Measurements from ENCODE around the gene MAN1B1. TPM values are rescaled to one million over a fixed set of nuclear protein-coding genes. Genes with fewer than 3 reads are reported as not detected.
A peak's percentile ranks its signal among the peaks of the same experiment; 100 is the strongest.

Gene MAN1B1
- total and polyA plus RNA-seq, 2 donors (not counting 1 experiment from before 2014, with no cell fraction given), result 45.5 to 96.6 TPM

- H3K4me3 ChIP-seq (replicated peaks in 1 of 4; ENCODE audit: control extremely low read depth in 1 of 4, insufficient read depth in 1 of 4, low read depth in 3 of 4, low read length in 4 of 4), result no peak overlapping the region
- H3K9ac ChIP-seq (ENCODE audit: insufficient read depth, low read length), result no peak overlapping the region
- no peaks in the 10 kb centered on the region for H3K36me3 ChIP-seq (ENCODE audit: control insufficient read depth, insufficient read depth, low read length)
- DNase-seq (ENCODE audit: low read depth in 2 of 2), result peak; percentile 19 to 58
- H2AFZ ChIP-seq (ENCODE audit: low read length), result no peak overlapping the region
- H4K20me1 ChIP-seq (ENCODE audit: control insufficient read depth, extremely low read depth, insufficient read depth, low read length), result no peaks in the 10 kb centered on the region
- H3K4me1 ChIP-seq (ENCODE audit: control insufficient read depth, extremely low read depth, insufficient read depth, low read length), result peaks cover 3% of the 10 kb centered on the region
- peaks cover 22% of the 10 kb centered on the region for H3K27me3 ChIP-seq (ENCODE audit: control insufficient read depth, insufficient read depth, low read length)
- no peak overlapping the region for H3K4me2 ChIP-seq (ENCODE audit: extremely low read depth, insufficient read depth, low read length)
- no peak overlapping the region for H3K27ac ChIP-seq (ENCODE audit: insufficient read depth, low read length)
- H3K79me2 ChIP-seq (ENCODE audit: control insufficient read depth, insufficient read depth, low read length), result peaks cover 5% of the 10 kb centered on the region
- TF ChIP-seq EZH2 (IDR thresholded peaks at IDR 0.05; ENCODE audit: low read length, missing control alignments) (no peak), CTCF (conservative IDR thresholded peaks at IDR 0.05 in 1 of 2, IDR thresholded peaks at IDR 0.05 in 1 of 2; ENCODE audit: low read depth in 1 of 2, low read length in 2 of 2) (peak; percentile 33 to 56)
- H3K9me3 ChIP-seq (ENCODE audit: control insufficient read depth, insufficient read depth, low read depth, low read length), result no peaks in the 10 kb centered on the region
Measured at GRCh38 chr9:137049544-137050449, 37.0 kb upstream of the MAN1B1 start.

DNA sequence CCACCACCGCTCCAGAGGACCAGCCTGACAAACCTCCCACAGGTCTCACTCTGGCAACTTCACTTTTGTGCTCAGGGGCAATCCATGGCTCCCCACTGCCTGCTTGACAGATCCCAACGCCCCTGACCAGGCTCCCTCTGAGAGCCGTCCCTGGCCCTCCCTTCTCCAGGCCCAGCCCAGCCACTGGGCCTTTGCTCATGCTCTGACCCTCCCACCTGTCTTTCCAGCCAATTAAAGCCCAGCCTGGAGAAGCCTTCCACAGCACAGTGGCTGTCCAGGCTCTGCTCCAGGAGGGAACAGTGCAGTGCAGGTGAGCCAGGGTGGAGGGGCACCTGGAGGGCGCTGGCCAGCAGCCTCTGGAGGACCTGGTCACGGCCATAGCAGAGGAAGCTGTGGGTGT, 36.2 kb upstream of the MAN1B1 start:
- Histone ChIP-seq H3K9ac (ENCODE audit: insufficient read depth, low read length) (no peak overlapping the region), H4K20me1 (ENCODE audit: control insufficient read depth, extremely low read depth, insufficient read depth, low read length) (no peaks in the 10 kb centered on the region), H3K27ac (ENCODE audit: insufficient read depth, low read length) (no peak overlapping the region), H3K4me2 (ENCODE audit: extremely low read depth, insufficient read depth, low read length) (no peak overlapping the region), H2AFZ (ENCODE audit: low read length) (no peak overlapping the region), H3K36me3 (ENCODE audit: control insufficient read depth, insufficient read depth, low read length) (no peaks in the 10 kb centered on the region), H3K79me2 (ENCODE audit: control insufficient read depth, insufficient read depth, low read length) (no peaks in the 10 kb centered on the region), H3K4me3 (replicated peaks in 1 of 4; ENCODE audit: control extremely low read depth in 1 of 4, insufficient read depth in 1 of 4, low read depth in 3 of 4, low read length in 4 of 4) (no peak overlapping the region), H3K27me3 (ENCODE audit: control insufficient read depth, insufficient read depth, low read length) (peaks cover 22% of the 10 kb centered on the region), H3K9me3 (ENCODE audit: control insufficient read depth, insufficient read depth, low read depth, low read length) (no peaks in the 10 kb centered on the region), H3K4me1 (ENCODE audit: control insufficient read depth, extremely low read depth, insufficient read depth, low read length) (peaks cover 4% of the 10 kb centered on the region)
- no peak for TF ChIP-seq EZH2 (IDR thresholded peaks at IDR 0.05; ENCODE audit: low read length, missing control alignments)
- no peak for DNase-seq (ENCODE audit: low read depth in 2 of 2)

- H2AFZ ChIP-seq (ENCODE audit: low read length), result no peak overlapping the region
- TF ChIP-seq EZH2 (IDR thresholded peaks at IDR 0.05; ENCODE audit: low read length, missing control alignments) (no peak), CTCF (conservative IDR thresholded peaks at IDR 0.05 in 1 of 2, IDR thresholded peaks at IDR 0.05 in 1 of 2; ENCODE audit: low read depth in 1 of 2, low read length in 2 of 2) (no peak)
- H4K20me1 ChIP-seq (ENCODE audit: control insufficient read depth, extremely low read depth, insufficient read depth, low read length), result no peaks in the 10 kb centered on the region
- H3K4me1 ChIP-seq (ENCODE audit: control insufficient read depth, extremely low read depth, insufficient read depth, low read length), result peaks cover 3% of the 10 kb centered on the region
- no peaks in the 10 kb centered on the region for H3K9me3 ChIP-seq (ENCODE audit: control insufficient read depth, insufficient read depth, low read depth, low read length)
- no peak overlapping the region for H3K27ac ChIP-seq (ENCODE audit: insufficient read depth, low read length)
- H3K9ac ChIP-seq (ENCODE audit: insufficient read depth, low read length), result no peak overlapping the region
- H3K36me3 ChIP-seq (ENCODE audit: control insufficient read depth, insufficient read depth, low read length), result no peaks in the 10 kb centered on the region
- no peak overlapping the region for H3K4me3 ChIP-seq (replicated peaks in 1 of 4; ENCODE audit: control extremely low read depth in 1 of 4, insufficient read depth in 1 of 4, low read depth in 3 of 4, low read length in 4 of 4)
- DNase-seq (ENCODE audit: low read depth in 2 of 2), result no peak
- H3K4me2 ChIP-seq (ENCODE audit: extremely low read depth, insufficient read depth, low read length), result no peak overlapping the region
- no peaks in the 10 kb centered on the region for H3K79me2 ChIP-seq (ENCODE audit: control insufficient read depth, insufficient read depth, low read length)
- H3K27me3 ChIP-seq (ENCODE audit: control insufficient read depth, insufficient read depth, low read length), result peaks cover 22% of the 10 kb centered on the region
Measured at GRCh38 chr9:137051145-137051724, 35.5 kb upstream of the MAN1B1 start.

Data from fibroblast of lung (primary cell).